Activated CD4-positive, alpha-beta T cell treated with anti-CD3 and anti-CD28 coated beads, Interleukin-2, amount 50 U/mL, for 24 hours (primary cell): ENCODE results near the gene ADGRD1.

Experiments used
- DNase-seq, 2 donors: peaks; one replicate each; pipeline ENCODE4 v3.0.0-alpha.2; 2020; ENCODE audit warnings: low read depth in 1 of 2, low spot score in 1 of 2

Gene ADGRD1

GRCh38 chr12:131052063-131052781 is 98.5 kb downstream of the ADGRD1 start:
- DNase-seq = no peak

- no peak for DNase-seq
Measured at GRCh38 chr12:131052929-131053328, 99.2 kb downstream of the ADGRD1 start.

GRCh38 chr12:131053567-131053966 is 99.9 kb downstream of the ADGRD1 start:
- no peak for DNase-seq

DNA sequence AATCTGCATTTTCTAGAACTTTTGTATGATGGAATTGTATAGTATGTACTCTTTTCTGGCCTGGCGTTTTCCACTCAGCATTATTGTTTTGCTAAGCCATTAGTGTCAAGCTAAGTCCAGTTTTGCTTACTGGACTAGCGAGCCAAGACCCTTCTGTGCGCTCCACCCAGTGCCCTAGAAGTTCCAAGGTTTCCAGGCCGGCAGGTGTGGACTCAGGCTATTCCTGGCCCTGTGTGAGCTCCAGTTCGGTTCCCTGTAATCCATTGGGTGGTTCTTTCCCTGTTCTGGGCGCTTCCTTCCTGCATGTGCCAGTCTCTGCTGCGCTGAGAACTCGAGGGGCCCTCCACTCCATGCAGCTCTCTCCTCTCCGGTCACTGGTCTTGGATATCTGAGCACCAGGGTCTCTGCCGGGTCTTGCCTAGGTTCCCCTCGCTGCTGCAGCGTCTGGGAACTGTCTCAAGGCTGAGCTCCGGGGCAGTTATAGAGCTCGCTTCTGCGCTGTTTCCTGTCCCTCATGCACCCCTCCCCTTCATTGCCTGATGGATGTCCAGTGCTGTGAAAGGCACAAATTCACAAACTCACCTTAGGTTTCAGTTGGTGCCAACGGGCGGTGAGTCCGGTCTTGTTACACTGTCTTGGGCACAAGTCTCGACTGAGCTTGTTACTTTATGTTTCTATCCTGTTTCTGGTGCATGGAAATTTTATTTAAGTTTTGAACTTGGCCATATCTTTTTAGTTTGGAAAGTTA is 100.8 kb downstream of the ADGRD1 start:
- no peak for DNase-seq

- no peak for DNase-seq
Measured at GRCh38 chr12:131055093-131055465, 101.4 kb downstream of the ADGRD1 start.

DNA sequence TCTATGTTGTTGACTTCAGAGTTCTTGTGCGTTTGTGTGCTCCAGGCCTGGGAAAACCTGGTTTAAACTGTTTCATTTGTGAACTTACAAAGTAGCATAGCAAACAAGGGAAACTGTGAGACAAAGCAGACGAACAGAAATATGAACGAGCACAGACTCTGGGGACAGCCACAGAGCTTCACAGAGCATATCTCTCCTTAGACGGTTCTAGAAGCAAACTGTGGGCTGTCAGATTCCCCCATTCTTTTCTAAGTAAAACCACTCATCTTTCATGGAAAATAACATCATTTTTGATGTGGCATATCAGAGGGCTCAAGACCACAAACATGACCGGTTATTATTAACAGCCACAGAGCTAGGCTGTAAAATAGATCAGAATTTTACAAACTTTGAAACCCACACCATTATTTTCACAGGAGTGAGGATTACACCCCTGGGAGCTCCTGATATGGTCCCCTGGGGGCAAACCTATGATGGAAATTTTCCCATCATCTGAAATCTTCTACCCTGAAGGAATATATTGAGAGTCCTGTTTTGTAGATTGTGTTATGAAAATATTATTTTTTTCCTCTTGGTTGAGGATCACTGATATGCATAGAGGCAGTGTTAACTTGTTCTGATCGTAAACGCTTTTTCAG is 102.0 kb downstream of the ADGRD1 start:
- no peak for DNase-seq

GRCh38 chr12:131056626-131057025 is 102.9 kb downstream of the ADGRD1 start:
- no peak for DNase-seq

GRCh38 chr12:131057211-131057721 is 103.6 kb downstream of the ADGRD1 start:
- no peak for DNase-seq

- no peak for DNase-seq
Measured at GRCh38 chr12:131057722-131058515, 104.2 kb downstream of the ADGRD1 start.

DNA sequence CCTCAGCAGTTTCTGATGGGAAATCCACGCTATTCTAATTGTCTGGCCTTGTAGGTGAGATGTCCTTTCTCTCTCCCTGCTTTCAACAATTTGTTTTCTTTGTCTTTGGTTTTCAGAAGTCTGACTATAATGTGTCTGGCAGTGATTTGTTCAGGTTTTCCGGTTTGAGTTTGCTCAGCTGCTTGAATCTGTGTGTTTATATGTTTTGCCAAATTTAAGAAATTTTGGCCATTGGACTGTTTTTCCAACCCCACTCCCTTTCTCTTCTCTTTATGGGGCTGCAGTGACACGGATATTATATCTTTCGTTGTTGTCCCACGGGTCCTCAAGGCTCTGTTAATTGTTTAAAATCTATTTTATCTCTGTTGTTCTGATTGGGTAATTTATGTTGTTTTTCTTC is 105.0 kb downstream of the ADGRD1 start:
- no peak for DNase-seq

GRCh38 chr12:131060011-131060703 is 106.5 kb downstream of the ADGRD1 start:
- DNase-seq = no peak

- DNase-seq = no peak
Measured at GRCh38 chr12:131061041-131061806, 107.5 kb downstream of the ADGRD1 start.

- DNase-seq = no peak
Measured at GRCh38 chr12:131063413-131063812, 109.7 kb downstream of the ADGRD1 start.

GRCh38 chr12:131063960-131064359 is 110.3 kb downstream of the ADGRD1 start:
- DNase-seq = no peak

GRCh38 chr12:131065279-131065678 is 111.6 kb downstream of the ADGRD1 start:
- DNase-seq = no peak

GRCh38 chr12:131065801-131066200 is 112.1 kb downstream of the ADGRD1 start:
- DNase-seq = no peak

DNA sequence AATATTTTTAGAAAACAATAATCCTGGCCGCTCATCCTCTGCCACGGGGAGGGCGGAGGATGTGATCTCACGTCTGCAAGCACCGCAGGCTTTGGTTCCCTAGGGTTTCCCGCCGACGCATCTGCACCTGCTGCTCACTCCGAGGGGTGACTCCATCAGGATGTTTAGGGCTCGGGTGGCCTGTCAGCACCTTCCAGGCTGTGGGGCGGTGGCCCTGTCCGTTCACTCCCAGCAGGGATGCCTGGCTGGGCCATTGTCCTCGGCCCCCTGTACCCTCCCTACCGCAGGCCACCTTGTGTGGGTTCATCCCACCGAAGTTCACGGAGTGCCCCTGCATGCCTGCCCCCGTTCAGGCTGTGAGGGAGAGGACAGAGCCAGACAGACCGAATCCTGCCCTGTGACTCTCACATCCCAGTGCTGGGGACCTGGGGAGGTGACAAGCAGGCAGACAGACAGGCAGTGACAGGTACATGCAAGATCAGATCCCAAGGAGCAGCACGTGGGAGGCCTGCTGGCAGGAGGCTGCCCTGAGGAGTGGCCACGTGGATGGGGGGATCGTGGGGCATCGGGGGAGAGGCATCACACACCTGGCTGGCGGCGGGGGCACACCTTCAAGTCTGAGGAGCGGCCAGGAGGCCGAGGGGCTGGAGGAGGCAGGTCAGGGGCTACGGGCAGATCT is 112.6 kb downstream of the ADGRD1 start:
- no peak for DNase-seq

DNA sequence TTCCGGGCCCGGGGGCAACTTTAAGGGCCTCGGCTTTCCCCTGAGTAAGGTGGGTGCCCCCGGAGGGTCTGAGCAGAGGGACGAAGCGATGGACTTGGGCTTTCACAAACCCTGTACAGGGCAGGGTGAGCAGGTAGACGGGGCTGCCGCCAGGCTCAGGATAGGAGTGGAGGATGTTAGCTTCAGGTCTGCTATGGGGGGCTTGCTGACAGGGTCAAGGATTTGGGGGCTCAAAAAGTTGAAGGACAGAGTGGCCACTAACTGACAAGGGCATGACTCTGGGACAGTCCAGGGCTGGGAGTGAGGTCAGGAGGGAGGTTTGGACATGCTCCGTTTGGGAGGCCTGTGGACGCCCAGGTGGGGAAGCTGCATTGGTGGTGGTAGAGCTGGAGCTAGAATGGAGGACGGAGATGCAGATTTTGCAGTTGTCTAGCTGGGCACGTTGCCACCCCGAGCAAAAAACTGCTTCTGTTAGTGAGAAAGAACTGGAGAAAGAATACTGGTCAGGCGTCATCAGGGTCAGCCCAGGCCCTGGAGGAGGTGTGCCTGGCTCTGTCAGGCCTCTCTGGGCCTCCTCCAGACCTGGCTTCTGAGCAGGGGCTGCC is 113.3 kb downstream of the ADGRD1 start:
- no peak for DNase-seq
